Liver (tissue), 9 donors: ENCODE data around the gene DNAAF8. TPM values are rescaled to one million over a fixed set of nuclear protein-coding genes. Genes with fewer than 3 reads are reported as not detected.

Source experiments
- DNase-seq: peaks from one replicate; pipeline ENCODE4 v3.0.0-alpha.2; 2017; ENCODE audit warnings: low spot score
- H3K27ac ChIP-seq, 2 donors: one replicate each; pipeline ENCODE4 v1.7.0; 2013; ENCODE audit warnings: inconsistent platforms in 2 of 2, low read length in 2 of 2, control low read depth in 1 of 2, low read depth in 1 of 2, mild to moderate bottlenecking in 1 of 2
- H3K27me3 ChIP-seq, 4 donors: one replicate each; pipeline versions ENCODE4 v1.6.1 to v1.7.0; 2013; ENCODE audit warnings: low read length in 3 of 4, inconsistent platforms in 1 of 4, mild to moderate bottlenecking in 1 of 4, moderate library complexity in 1 of 4; ENCODE audit not compliant: control insufficient read depth in 4 of 4, insufficient read depth in 4 of 4
- H3K36me3 ChIP-seq, 4 donors: one replicate each; pipeline versions ENCODE4 v1.6.1 to v1.7.0; 2013; ENCODE audit warnings: low read length in 3 of 4, mild to moderate bottlenecking in 3 of 4, low read depth in 1 of 4, moderate library complexity in 1 of 4; ENCODE audit not compliant: control insufficient read depth in 4 of 4, insufficient read depth in 3 of 4
- H3K4me1 ChIP-seq, 4 donors: one replicate each; pipeline versions ENCODE4 v1.6.1 to v1.7.0; 2013; ENCODE audit warnings: low read length in 3 of 4, mild to moderate bottlenecking in 3 of 4, moderate library complexity in 1 of 4; ENCODE audit not compliant: control insufficient read depth in 4 of 4, insufficient read depth in 4 of 4
- H3K4me3 ChIP-seq, 3 donors: one replicate each; pipeline versions ENCODE4 v1.6.1 to v1.7.0; 2013; ENCODE audit warnings: low read length in 3 of 3, control low read depth in 1 of 3, low read depth in 1 of 3, mild to moderate bottlenecking in 1 of 3
- H3K9ac ChIP-seq, 2 donors: one replicate each; pipeline ENCODE4 v1.7.0; 2013; ENCODE audit warnings: low read length in 2 of 2, mild to moderate bottlenecking in 2 of 2, moderate library complexity in 2 of 2, control low read depth in 1 of 2, low read depth in 1 of 2
- H3K9me3 ChIP-seq, 4 donors: one replicate each; pipeline versions ENCODE4 v1.6.1 to v1.7.0; 2013; ENCODE audit warnings: low read length in 3 of 4; ENCODE audit not compliant: control insufficient read depth in 4 of 4
- CTCF ChIP-seq: fragments of 150-350 bp; IDR thresholded peaks from 2 replicates; pipeline ENCODE4 v1.5.1; 2017; ENCODE audit warnings: improper control_type of control experiment, low read depth, low read length; ENCODE audit not compliant: missing input control
- EGR1 ChIP-seq, 2 donors: IDR thresholded peaks; 2 replicates each; pipeline ENCODE4 v1.6.1; 2016 to 2018; ENCODE audit warnings: antibody characterized with exemption in 2 of 2, low read depth in 2 of 2
- FOXA1 ChIP-seq: IDR thresholded peaks from 2 replicates; pipeline ENCODE4 v1.6.1; 2016; ENCODE audit warnings: antibody characterized with exemption
- FOXA2 ChIP-seq: IDR thresholded peaks from 2 replicates; pipeline ENCODE4 v1.6.1; 2016; ENCODE audit warnings: antibody characterized with exemption
- GABPA ChIP-seq, 2 donors: IDR thresholded peaks in 1 of 2; conservative IDR thresholded peaks in 1 of 2; 2 replicates each; pipeline ENCODE4 v1.6.1; 2016; ENCODE audit warnings: antibody characterized with exemption in 2 of 2, mild to moderate bottlenecking in 1 of 2, moderate library complexity in 1 of 2
- HNF4A ChIP-seq, 2 donors: conservative IDR thresholded peaks; 2 replicates each; pipeline ENCODE4 v1.6.1; 2016; ENCODE audit warnings: antibody characterized with exemption in 2 of 2, mild to moderate bottlenecking in 2 of 2
- HNF4G ChIP-seq: IDR thresholded peaks from 2 replicates; pipeline ENCODE4 v1.6.1; 2016; ENCODE audit warnings: antibody characterized with exemption
- JUND ChIP-seq, 2 donors: IDR thresholded peaks; 2 replicates each; pipeline ENCODE4 v1.6.1; 2016; ENCODE audit warnings: antibody characterized with exemption in 2 of 2
- MAX ChIP-seq: IDR thresholded peaks from 2 replicates; pipeline ENCODE4 v1.6.1; 2016; ENCODE audit warnings: antibody characterized with exemption
- NR2F2 ChIP-seq: IDR thresholded peaks from 2 replicates; pipeline ENCODE4 v1.6.1; 2016; ENCODE audit warnings: antibody characterized with exemption
- RAD21 ChIP-seq, 2 donors: IDR thresholded peaks; 2 replicates each; pipeline ENCODE4 v1.6.1; 2016; ENCODE audit warnings: antibody characterized with exemption in 2 of 2, mild to moderate bottlenecking in 2 of 2
- REST ChIP-seq: IDR thresholded peaks from 2 replicates; pipeline ENCODE4 v1.6.1; 2016; ENCODE audit warnings: antibody characterized with exemption, mild to moderate bottlenecking
- RXRA ChIP-seq, 2 donors: IDR thresholded peaks; 2 replicates each; pipeline ENCODE4 v1.6.1; 2017 to 2018; ENCODE audit warnings: antibody characterized with exemption in 2 of 2, mild to moderate bottlenecking in 1 of 2
- SP1 ChIP-seq: IDR thresholded peaks from 2 replicates; pipeline ENCODE4 v1.6.1; 2018; ENCODE audit warnings: antibody characterized with exemption, mild to moderate bottlenecking
- TAF1 ChIP-seq: conservative IDR thresholded peaks from 2 replicates; pipeline ENCODE4 v1.6.1; 2016; ENCODE audit warnings: antibody characterized with exemption, mild to moderate bottlenecking
- YY1 ChIP-seq: IDR thresholded peaks from 2 replicates; pipeline ENCODE4 v1.6.1; 2016; ENCODE audit warnings: antibody characterized with exemption, mild to moderate bottlenecking
- ZBTB33 ChIP-seq: IDR thresholded peaks from 2 replicates; pipeline ENCODE4 v1.6.1; 2016; ENCODE audit warnings: antibody characterized with exemption
- WGBS: extraction: QIAGEN DNeasy Blood & Tissue Kit; methylation state at CpG from one replicate; pipeline ENCODE4 v1.1.7; 2013; 5-methylcytosine and 5-hydroxymethylcytosine counted together
- polyA plus RNA-seq, 2 donors: library from polyadenylated mRNA; stranded (reverse) in 1 of 2; unstranded in 1 of 2; fragments of 200-250 nt in 1 of 2; fragments of >200 nt in 1 of 2; fragmentation: Nextera tagmentation in 1 of 2; extraction: Ambion mirVana in 1 of 2; gene quantifications; one replicate each; pipeline versions ENCODE4 v1.2.1 to v1.2.3, GENCODE V29; 2013 to 2015
- total RNA-seq, 2 donors: library from RNA; depleted of rRNA; stranded (reverse); fragments of >200 nt; gene quantifications; one replicate each; pipeline ENCODE4 v1.2.3, GENCODE V29; 2014
- TF ChIP-seq, protein P1 (sequence below): IDR thresholded peaks from 2 replicates; pipeline ENCODE4 v1.6.1; 2016; ENCODE audit warnings: antibody characterized with exemption
- donor health status: healthy.
- donor health status: healthy.
- donor health status: healthy.
- donor health status: healthy.
- donor health status: healthy.

The DNAAF8 gene
- total RNA-seq, result under 1 TPM; 0.42 to 0.70 TPM
- under 1 TPM; 0.33 to 0.75 TPM for polyA plus RNA-seq

GRCh38 chr16:4734063-4734729, at the start of gene DNAAF8, which contains the start of gene ANKS3:
Gene DNAAF8, plus strand, starts transcription at chr16:4734537. Its CDS starts 1,978 bp downstream, at chr16:4736515.
Gene ANKS3, minus strand, starts transcription at chr16:4734271. Its CDS starts 4,122 bp downstream, at chr16:4730149.
- Histone ChIP-seq H3K4me1 (peaks cover 2 to 12% (median 9%) of the 10 kb centered on the region in 4 donors), H3K27ac (peak within 1 kb of the TSS; percentile 84 to 92), H3K4me3 (peak within 1 kb of the TSS; percentile 79 to 92 (median 87)), H3K27me3 (no peaks in the 10 kb centered on the region), H3K9ac (peak within 1 kb of the TSS; percentile 0 to 75), H3K9me3 (no peaks in the 10 kb centered on the region), H3K36me3 (peaks cover 0 to 9% (median 4%) of the 10 kb centered on the region in 4 donors)
- DNase-seq, result peak; percentile 86
- WGBS, result under 1% methylated on average over 70 of the region's 70 CpGs
- peak; percentile 56 for TF ChIP-seq YY1
- TF ChIP-seq SP1, result peak; percentile 85
- no peak for TF ChIP-seq EGR1 (IDR thresholded peaks at IDR 0.05; ENCODE audit: low read depth in 2 of 2)
- TF ChIP-seq NR2F2, result no peak
- TF ChIP-seq, protein P1, sequence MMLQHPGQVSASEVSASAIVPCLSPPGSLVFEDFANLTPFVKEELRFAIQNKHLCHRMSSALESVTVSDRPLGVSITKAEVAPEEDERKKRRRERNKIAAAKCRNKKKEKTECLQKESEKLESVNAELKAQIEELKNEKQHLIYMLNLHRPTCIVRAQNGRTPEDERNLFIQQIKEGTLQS, result no peak
- peak in 1 of 2 donors; percentile 24 for TF ChIP-seq RXRA (IDR thresholded peaks at IDR 0.05)
- TF ChIP-seq RAD21 (IDR thresholded peaks at IDR 0.05), result peak in 1 of 2 donors; percentile 40
- TF ChIP-seq FOXA1, result no peak
- no peak for TF ChIP-seq MAX
- peak; percentile 34 for TF ChIP-seq ZBTB33
- no peak for TF ChIP-seq HNF4A (conservative IDR thresholded peaks at IDR 0.05)
- TF ChIP-seq HNF4G, result no peak
- TF ChIP-seq GABPA (IDR thresholded peaks at IDR 0.05 in 1 of 2, conservative IDR thresholded peaks at IDR 0.05 in 1 of 2), result peak; percentile 74 to 94
- no peak for TF ChIP-seq FOXA2
- no peak for TF ChIP-seq CTCF
- TF ChIP-seq TAF1, result no peak
- peak; percentile 86 for TF ChIP-seq REST
- no peak for TF ChIP-seq JUND (IDR thresholded peaks at IDR 0.05)
